ENCODE data around the gene KIAA1217.
"Not testable (repeated sequence)": the region's sequence is repeated elsewhere in the genome, so short reads cannot be mapped to it uniquely, and the experiment has no call there.

Gene KIAA1217

DNA sequence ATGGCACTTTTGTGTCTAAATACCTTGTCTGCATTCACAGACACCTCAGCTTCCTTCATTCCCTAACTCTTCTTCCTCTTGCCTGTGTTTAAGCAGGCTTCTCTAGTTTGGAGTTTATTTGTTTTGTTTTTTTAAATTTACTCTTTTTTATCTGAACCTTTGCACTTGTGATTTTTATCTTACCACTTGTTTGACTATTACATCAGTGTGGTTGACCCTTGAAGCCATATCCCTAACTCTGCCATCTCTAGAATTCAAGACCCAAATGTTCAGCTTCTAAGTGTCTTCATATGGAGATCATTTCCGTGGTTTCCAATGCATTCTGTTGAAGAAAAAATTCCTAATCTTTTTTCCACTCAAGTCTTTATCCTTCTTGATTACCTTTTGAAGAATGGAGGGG is 233.3 kb downstream of the KIAA1217 start:
- H3K4me3 ChIP-seq (ENCODE audit: low read depth, low read length), result no peak overlapping the region
- no peak overlapping the region for H3K27ac ChIP-seq
- TF ChIP-seq, protein P1, sequence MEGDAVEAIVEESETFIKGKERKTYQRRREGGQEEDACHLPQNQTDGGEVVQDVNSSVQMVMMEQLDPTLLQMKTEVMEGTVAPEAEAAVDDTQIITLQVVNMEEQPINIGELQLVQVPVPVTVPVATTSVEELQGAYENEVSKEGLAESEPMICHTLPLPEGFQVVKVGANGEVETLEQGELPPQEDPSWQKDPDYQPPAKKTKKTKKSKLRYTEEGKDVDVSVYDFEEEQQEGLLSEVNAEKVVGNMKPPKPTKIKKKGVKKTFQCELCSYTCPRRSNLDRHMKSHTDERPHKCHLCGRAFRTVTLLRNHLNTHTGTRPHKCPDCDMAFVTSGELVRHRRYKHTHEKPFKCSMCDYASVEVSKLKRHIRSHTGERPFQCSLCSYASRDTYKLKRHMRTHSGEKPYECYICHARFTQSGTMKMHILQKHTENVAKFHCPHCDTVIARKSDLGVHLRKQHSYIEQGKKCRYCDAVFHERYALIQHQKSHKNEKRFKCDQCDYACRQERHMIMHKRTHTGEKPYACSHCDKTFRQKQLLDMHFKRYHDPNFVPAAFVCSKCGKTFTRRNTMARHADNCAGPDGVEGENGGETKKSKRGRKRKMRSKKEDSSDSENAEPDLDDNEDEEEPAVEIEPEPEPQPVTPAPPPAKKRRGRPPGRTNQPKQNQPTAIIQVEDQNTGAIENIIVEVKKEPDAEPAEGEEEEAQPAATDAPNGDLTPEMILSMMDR (IDR thresholded peaks at IDR 0.05), result no peak
- no peak overlapping the region for H2AFZ ChIP-seq
- H3K4me1 ChIP-seq, result peaks cover 22% of the 10 kb centered on the region
- peaks cover 13% of the 10 kb centered on the region for H3K79me2 ChIP-seq
- H3K9ac ChIP-seq, result no peak overlapping the region
- no peak overlapping the region for H3K4me2 ChIP-seq (ENCODE audit: low read length)
- no peaks in the 10 kb centered on the region for H3K27me3 ChIP-seq (ENCODE audit: control insufficient read depth, insufficient read depth, low read length)
- no peaks in the 10 kb centered on the region for H3K9me3 ChIP-seq (ENCODE audit: control insufficient read depth, low read length)
- H3K36me3 ChIP-seq (ENCODE audit: control insufficient read depth, insufficient read depth, low read length), result no peaks in the 10 kb centered on the region

DNA sequence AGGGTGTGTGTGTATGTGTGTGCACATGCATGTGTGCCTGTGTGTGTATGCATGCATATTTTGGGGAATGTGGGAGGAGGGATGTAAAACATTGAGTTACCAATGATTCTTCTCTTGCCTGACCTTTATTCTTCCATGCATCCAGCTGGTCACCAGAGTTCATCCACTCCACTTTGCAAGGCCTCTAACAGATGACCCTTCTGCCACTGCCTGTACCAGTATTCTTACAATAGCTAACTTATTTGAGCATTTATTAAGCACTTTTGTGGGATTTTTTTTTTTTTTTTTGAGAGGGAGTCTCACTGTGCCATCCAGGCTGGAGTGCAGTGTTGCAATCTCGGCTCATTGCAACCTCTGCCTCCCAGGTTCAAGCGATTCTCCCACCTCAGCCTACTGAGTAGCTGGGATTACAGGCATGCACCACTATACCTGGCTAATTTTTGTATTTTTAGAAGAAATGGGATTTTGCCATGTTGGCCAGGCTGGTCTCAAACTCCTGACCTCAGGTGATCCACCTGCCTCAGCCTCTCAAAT is 233.8 kb downstream of the KIAA1217 start:
- not testable (repeated sequence) for H3K36me3 ChIP-seq (ENCODE audit: control insufficient read depth, insufficient read depth, low read length); H3K9me3 ChIP-seq (ENCODE audit: control insufficient read depth, low read length); H2AFZ ChIP-seq; H3K4me3 ChIP-seq (ENCODE audit: low read depth, low read length); H3K27me3 ChIP-seq (ENCODE audit: control insufficient read depth, insufficient read depth, low read length); H3K4me2 ChIP-seq (ENCODE audit: low read length); H3K27ac ChIP-seq; H3K9ac ChIP-seq
- peaks cover 13% of the 10 kb centered on the region for H3K79me2 ChIP-seq
- peaks cover 23% of the 10 kb centered on the region for H3K4me1 ChIP-seq

DNA sequence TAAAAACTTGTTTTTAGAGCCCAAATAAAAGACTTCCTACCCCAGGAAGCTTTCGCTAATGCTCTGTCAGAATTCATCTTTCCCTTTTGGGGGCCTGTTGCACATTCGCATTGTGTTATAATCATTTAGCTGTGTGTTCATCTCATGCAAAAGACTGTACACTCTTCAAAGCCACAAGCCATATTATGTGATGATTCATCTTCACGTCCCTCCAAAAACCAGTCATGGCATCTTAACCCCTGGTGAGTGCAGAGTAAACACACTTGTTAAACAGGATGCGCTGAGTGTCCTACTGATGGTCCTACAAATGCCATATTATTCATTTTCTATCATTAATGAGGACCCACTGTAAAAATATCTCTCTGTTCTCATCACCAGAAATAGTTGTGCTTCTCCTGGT is 235.4 kb downstream of the KIAA1217 start:
- H3K79me2 ChIP-seq, result peaks cover 13% of the 10 kb centered on the region
- no peak overlapping the region for H2AFZ ChIP-seq
- H3K27me3 ChIP-seq (ENCODE audit: control insufficient read depth, insufficient read depth, low read length), result no peaks in the 10 kb centered on the region
- no peak overlapping the region for H3K9ac ChIP-seq
- H3K27ac ChIP-seq, result no peak overlapping the region
- TF ChIP-seq, protein P1 (IDR thresholded peaks at IDR 0.05), result no peak
- no peak overlapping the region for H3K4me2 ChIP-seq (ENCODE audit: low read length)
- no peak overlapping the region for H3K4me3 ChIP-seq (ENCODE audit: low read depth, low read length)
- peaks cover 30% of the 10 kb centered on the region for H3K4me1 ChIP-seq
- H3K9me3 ChIP-seq (ENCODE audit: control insufficient read depth, low read length), result no peaks in the 10 kb centered on the region
- H3K36me3 ChIP-seq (ENCODE audit: control insufficient read depth, insufficient read depth, low read length), result no peaks in the 10 kb centered on the region

DNA sequence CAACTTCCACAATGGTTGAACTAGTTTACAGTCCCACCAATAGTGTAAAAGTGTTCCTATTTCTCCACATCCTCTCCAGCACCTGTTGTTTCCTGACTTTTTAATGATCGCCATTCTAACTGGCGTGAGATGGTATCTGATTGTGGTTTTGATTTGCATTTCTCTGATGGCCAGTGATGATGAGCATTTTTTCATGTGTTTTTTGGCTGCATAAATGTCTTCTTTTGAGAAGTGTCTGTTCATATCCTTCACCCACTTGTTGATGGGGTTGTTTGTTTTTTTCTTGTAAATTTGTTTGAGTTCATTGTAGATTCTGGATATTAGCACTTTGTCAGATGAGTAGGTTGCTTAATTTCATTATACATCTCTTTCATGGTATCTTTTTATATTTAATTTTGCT is 237.0 kb downstream of the KIAA1217 start:
- not testable (repeated sequence) for H3K4me2 ChIP-seq (ENCODE audit: low read length); H3K9me3 ChIP-seq (ENCODE audit: control insufficient read depth, low read length); H3K27ac ChIP-seq; H3K9ac ChIP-seq; H3K36me3 ChIP-seq (ENCODE audit: control insufficient read depth, insufficient read depth, low read length); H2AFZ ChIP-seq; H3K27me3 ChIP-seq (ENCODE audit: control insufficient read depth, insufficient read depth, low read length); H3K79me2 ChIP-seq; H3K4me3 ChIP-seq (ENCODE audit: low read depth, low read length)
- H3K4me1 ChIP-seq, result peaks cover 26% of the 10 kb centered on the region

DNA sequence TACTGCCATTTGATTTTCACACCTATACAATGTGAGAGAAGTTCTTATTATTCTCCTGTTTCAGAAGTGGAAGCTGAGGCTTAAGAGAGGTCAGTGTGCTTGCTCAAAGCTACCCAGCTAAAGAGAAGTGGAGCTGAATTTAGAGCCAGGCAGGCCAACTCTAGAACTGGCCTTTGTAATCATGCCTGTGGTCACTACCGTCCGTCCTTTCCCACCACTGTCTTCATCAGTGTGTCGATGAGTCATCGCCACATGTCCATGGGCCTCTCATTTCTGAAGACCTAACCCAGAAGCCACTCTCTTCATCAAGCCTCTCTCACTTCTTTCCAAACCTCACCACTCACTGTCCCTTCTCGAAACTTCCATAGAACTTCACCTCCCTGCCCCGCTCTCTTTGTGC is 237.8 kb downstream of the KIAA1217 start:
- TF ChIP-seq, protein P1 (IDR thresholded peaks at IDR 0.05), result no peak
- no peaks in the 10 kb centered on the region for H3K27me3 ChIP-seq (ENCODE audit: control insufficient read depth, insufficient read depth, low read length)
- peaks cover 7% of the 10 kb centered on the region for H3K79me2 ChIP-seq

More for the DNA sequence above, 237.8 kb downstream of the KIAA1217 start:
- Histone ChIP-seq H3K4me1 (peaks cover 26% of the 10 kb centered on the region), H3K36me3 (ENCODE audit: control insufficient read depth, insufficient read depth, low read length) (no peaks in the 10 kb centered on the region), H3K9ac (no peak overlapping the region), H3K27ac (no peak overlapping the region), H2AFZ (no peak overlapping the region), H3K4me3 (ENCODE audit: low read depth, low read length) (no peak overlapping the region), H3K4me2 (ENCODE audit: low read length) (no peak overlapping the region), H3K9me3 (ENCODE audit: control insufficient read depth, low read length) (no peaks in the 10 kb centered on the region)
